HCT116 (cell line): ENCODE results near the gene ADARB2. TPM values are rescaled to one million over a fixed set of nuclear protein-coding genes. Genes with fewer than 3 reads are reported as not detected.

Experiments used
- ATAC-seq: fragments of 200-7000 bp; cut with Tn5 transposase; 2 replicates; pipeline ENCODE4 v1.9.1; 2020; ENCODE audit warnings: mild to moderate bottlenecking, moderate library complexity
- BruUV-seq: library from RNA; stranded (reverse); fragments of 400-500 nt; replicated peaks from 2 replicates; lab custom pipeline; 2021; lab: Mats Ljungman, UMichigan
- CTCF ChIA-PET: fragments of 300-600 bp; sonication (Branson Sonifier 250); formaldehyde crosslinking; loops from one replicate; lab custom pipeline; 2021; ENCODE audit warnings: antibody characterized with exemption; lab: Charles Lee
- POLR2A ChIA-PET: fragments of 300-600, 350-600 bp; sonication (Branson Sonifier 250); formaldehyde crosslinking; loops from one replicate; lab custom pipeline; 2021; ENCODE audit warnings: antibody characterized with exemption; lab: Charles Lee
- RAD21 ChIA-PET, 2 experiments: fragments of 300-600 bp; sonication (Branson Sonifier 250); formaldehyde crosslinking; loops; one replicate each; lab custom pipeline; 2023; ENCODE audit warnings: low total read pairs in 2 of 2; ENCODE audit not compliant: uncharacterized antibody in 2 of 2, unreplicated experiment in 2 of 2, low non-redundant PET in 1 of 2; lab: Charles Lee
- DNase-seq: peaks from one replicate; pipeline ENCODE4 v3.0.0-alpha.2; 2010; ENCODE audit warnings: low read depth, low spot score
- H2AFZ ChIP-seq: fragments of 200-600 bp; shearing (Covaris generic), sonication (generic); 2 replicates; pipeline ENCODE4 v1.6.1; 2017; ENCODE audit warnings: low read depth, mixed run types, mixed read lengths, antibody characterized with exemption, low read length; ENCODE audit not compliant: poor library complexity, severe bottlenecking
- H3K27ac ChIP-seq: 2 replicates; pipeline ENCODE4 v1.5.1; 2012; ENCODE audit warnings: low read depth, low read length
- H3K27me3 ChIP-seq: fragments of 200-600 bp; sonication (generic); 2 replicates; pipeline ENCODE4 v1.6.1; 2016; ENCODE audit warnings: mixed run types, low read length, mixed read lengths; ENCODE audit not compliant: insufficient read depth
- H3K36me3 ChIP-seq, 2 experiments: fragments of 200-500 bp in 1 of 2; fragments of 200-600 bp in 1 of 2; sonication (Bioruptor generic) in 1 of 2; sonication (generic) in 1 of 2; 2 replicates each; pipeline versions ENCODE4 v1.5.1 to v1.6.1; 2014 to 2016; ENCODE audit warnings: low read length in 2 of 2, inconsistent platforms in 1 of 2, mixed read lengths in 1 of 2, mixed run types in 1 of 2; ENCODE audit not compliant: insufficient read depth in 2 of 2, control insufficient read depth in 1 of 2
- H3K4me1 ChIP-seq, 2 experiments: fragments of 200-600 bp in 1 of 2; sonication (generic) in 1 of 2; 2 replicates each; pipeline versions ENCODE4 v1.5.1 to v1.6.1; 2012 to 2017; ENCODE audit warnings: low read length in 2 of 2, inconsistent platforms in 1 of 2, mild to moderate bottlenecking in 1 of 2, mixed read lengths in 1 of 2, mixed run types in 1 of 2, moderate library complexity in 1 of 2; ENCODE audit not compliant: insufficient read depth in 2 of 2, control insufficient read depth in 1 of 2
- H3K4me2 ChIP-seq: fragments of 200-600 bp; sonication (generic); 2 replicates; pipeline ENCODE4 v1.6.1; 2017; ENCODE audit warnings: mixed run types, low read length, mixed read lengths
- H3K4me3 ChIP-seq, 2 experiments: fragments of 200-600 bp in 1 of 2; sonication (generic) in 1 of 2; replicated peaks in 1 of 2; 2 replicates each; pipeline ENCODE4 v1.5.1; 2011 to 2016; ENCODE audit warnings: low read length in 2 of 2, control low read depth in 1 of 2, low read depth in 1 of 2, mild to moderate bottlenecking in 1 of 2, mixed read lengths in 1 of 2, mixed run types in 1 of 2
- H3K79me2 ChIP-seq: fragments of 200-600 bp; sonication (generic); 2 replicates; pipeline ENCODE4 v1.6.1; 2017; ENCODE audit warnings: mild to moderate bottlenecking, mixed run types, low read length, moderate library complexity, mixed read lengths; ENCODE audit not compliant: insufficient read depth
- H3K9ac ChIP-seq: fragments of 200-600 bp; sonication (generic); 2 replicates; pipeline ENCODE4 v1.6.1; 2016; ENCODE audit warnings: low read length, mixed read lengths
- H3K9me2 ChIP-seq: fragments of 200-600 bp; sonication (generic), shearing (Covaris generic); 2 replicates; pipeline ENCODE4 v1.6.1; 2017; ENCODE audit warnings: mixed run types, mild to moderate bottlenecking, moderate library complexity; ENCODE audit not compliant: insufficient read depth
- H3K9me3 ChIP-seq, 2 experiments: fragments of 200-500 bp in 1 of 2; fragments of 200-600 bp in 1 of 2; sonication (Bioruptor generic) in 1 of 2; sonication (generic) in 1 of 2; 2 replicates each; pipeline ENCODE4 v1.6.1; 2014 to 2017; ENCODE audit warnings: low read length in 2 of 2, mixed read lengths in 2 of 2, inconsistent platforms in 1 of 2, low read depth in 1 of 2, mild to moderate bottlenecking in 1 of 2, mixed run types in 1 of 2, moderate library complexity in 1 of 2; ENCODE audit not compliant: control insufficient read depth in 1 of 2, insufficient read depth in 1 of 2
- H4K20me1 ChIP-seq: fragments of 200-600 bp; sonication (generic), shearing (Covaris generic); 2 replicates; pipeline ENCODE4 v1.6.1; 2017; ENCODE audit warnings: mixed run types, mild to moderate bottlenecking, moderate library complexity; ENCODE audit not compliant: insufficient read depth
- ATF3 ChIP-seq: IDR thresholded peaks from 2 replicates; pipeline ENCODE4 v1.6.1; 2012
- CBX3 ChIP-seq: IDR thresholded peaks from 2 replicates; pipeline ENCODE4 v1.6.1; 2012; ENCODE audit warnings: low read depth
- CEBPB ChIP-seq: IDR thresholded peaks from 2 replicates; pipeline ENCODE4 v1.6.1; 2012; ENCODE audit warnings: low read depth
- CTCF ChIP-seq, 3 experiments: fragments of 200-600 bp in 1 of 3; sonication (generic) in 1 of 3; IDR thresholded peaks in 2 of 3; conservative IDR thresholded peaks in 1 of 3; 2 replicates each; pipeline ENCODE4 v1.5.1; 2012 to 2017; ENCODE audit warnings: low read depth in 2 of 3, low read length in 2 of 3, antibody characterized with exemption in 1 of 3, borderline replicate concordance in 1 of 3, control low read depth in 1 of 3, mild to moderate bottlenecking in 1 of 3, mixed read lengths in 1 of 3, mixed run types in 1 of 3, moderate library complexity in 1 of 3; ENCODE audit not compliant: insufficient read depth in 1 of 3
- EGR1 ChIP-seq: IDR thresholded peaks from 2 replicates; pipeline ENCODE4 v1.6.1; 2012; ENCODE audit warnings: low read depth
- ELF1 ChIP-seq: IDR thresholded peaks from 2 replicates; pipeline ENCODE4 v1.6.1; 2012; ENCODE audit warnings: low read depth, borderline replicate concordance
- EZH2 ChIP-seq: fragments of 200-600 bp; sonication (generic); IDR thresholded peaks from 2 replicates; pipeline ENCODE4 v1.6.1; 2017; ENCODE audit warnings: antibody characterized with exemption, mixed run types
- EZH2phosphoT487 ChIP-seq: fragments of 200-600 bp; IDR thresholded peaks from 2 replicates; pipeline ENCODE4 v1.6.1; 2018; ENCODE audit warnings: antibody characterized with exemption, borderline replicate concordance
- FOSL1 ChIP-seq: IDR thresholded peaks from 2 replicates; pipeline ENCODE4 v1.6.1; 2012; ENCODE audit warnings: low read depth
- MAX ChIP-seq: IDR thresholded peaks from 2 replicates; pipeline ENCODE4 v1.6.1; 2012
- POLR2A ChIP-seq: IDR thresholded peaks from 2 replicates; pipeline ENCODE4 v1.7.0; 2011; ENCODE audit warnings: borderline replicate concordance; ENCODE audit not compliant: insufficient read depth, insufficient read length; ENCODE audit errors: extremely low read depth
- POLR2AphosphoS5 ChIP-seq: IDR thresholded peaks from 2 replicates; pipeline ENCODE4 v1.6.1; 2011; ENCODE audit warnings: mild to moderate bottlenecking, low read depth, low read length, moderate library complexity
- SIN3A ChIP-seq: IDR thresholded peaks from 2 replicates; pipeline ENCODE4 v1.6.1; 2012; ENCODE audit warnings: low read depth
- YY1 ChIP-seq: IDR thresholded peaks from 2 replicates; pipeline ENCODE4 v1.6.1; 2011; ENCODE audit warnings: low read length, low read depth, moderate library complexity, mild to moderate bottlenecking; ENCODE audit not compliant: insufficient replicate concordance; ENCODE audit errors: extremely low read depth
- ZFX ChIP-seq: fragments of 450-650 bp; IDR thresholded peaks from 2 replicates; pipeline ENCODE4 v1.6.1; 2017
- intact Hi-C: fragments of 100-400 bp; cut with micrococcal nuclease; formaldehyde crosslinking; loops from 2 replicates; pipeline ENCODE4 v1.10.0; 2022
- total RNA-seq: library from RNA; stranded (reverse); gene quantifications from one replicate; pipeline ENCODE4 v1.2.1, GENCODE V29; 2021; ENCODE audit not compliant: unreplicated experiment

Gene ADARB2
- total RNA-seq, 1 experiment from 2014 or later = not detected

- ATAC-seq (no peak), DNase-seq (no peak)
- intact Hi-C loops = no loop called here
- BruUV-seq = no TSS peak
- no peaks in the 10 kb centered on the region for H3K4me1 ChIP-seq
- no peaks in the 10 kb centered on the region for H3K9me2 ChIP-seq
- no peaks in the 10 kb centered on the region for H4K20me1 ChIP-seq
- H3K4me2 ChIP-seq = no peak overlapping the region
- no peak overlapping the region for H3K9ac ChIP-seq
- H3K27me3 ChIP-seq = no peaks in the 10 kb centered on the region
- no peaks in the 10 kb centered on the region for H3K79me2 ChIP-seq
- H3K9me3 ChIP-seq = peaks cover 0 to 11% of the 10 kb centered on the region in 2 experiments; a peak in 2 of 4 replicates
- H3K27ac ChIP-seq = no peak overlapping the region
- POLR2A ChIA-PET = no interaction called here
- no peaks in the 10 kb centered on the region for H3K36me3 ChIP-seq
- no peak overlapping the region for H3K4me3 ChIP-seq
- CTCF ChIA-PET = no interaction called here
- RAD21 ChIA-PET = no interaction called here
- TF ChIP-seq EZH2 (no peak), POLR2AphosphoS5 (no peak), CBX3 (no peak), EGR1 (no peak), SIN3A (no peak), YY1 (no peak), MAX (no peak), CEBPB (no peak)
- no peak overlapping the region for H2AFZ ChIP-seq
Measured at GRCh38 chr10:1495915-1496517, 241.3 kb downstream of the ADARB2 start.

GRCh38 chr10:1492641-1493040 is 244.7 kb downstream of the ADARB2 start:
- no peaks in the 10 kb centered on the region; a peak in 1 of 4 replicates for H3K9me3 ChIP-seq
- TF ChIP-seq ATF3 = no peak
- TF ChIP-seq ZFX = no peak
- no peak for TF ChIP-seq FOSL1
- no peak for TF ChIP-seq EZH2
- TF ChIP-seq POLR2A = no peak
- no peak for TF ChIP-seq CBX3
- TF ChIP-seq EGR1 = no peak
- no peak for TF ChIP-seq EZH2phosphoT487
- no peak for TF ChIP-seq CTCF (IDR thresholded peaks at IDR 0.05 in 2 of 3, conservative IDR thresholded peaks at IDR 0.05 in 1 of 3; ENCODE audit: borderline replicate concordance in 1 of 3, insufficient read depth in 1 of 3, low read depth in 2 of 3, low read length in 2 of 3)
- no peak for TF ChIP-seq ELF1
- no peak overlapping the region for H3K9ac ChIP-seq
- intact Hi-C loops = no loop called here
- no peak for ATAC-seq
- BruUV-seq = no TSS peak
- no peaks in the 10 kb centered on the region for H3K27me3 ChIP-seq
- H3K4me2 ChIP-seq = no peak overlapping the region
- no peaks in the 10 kb centered on the region for H3K79me2 ChIP-seq
- ChIA-PET CTCF (no interaction called here), RAD21 (no interaction called here), POLR2A (no interaction called here)
- H3K4me1 ChIP-seq = no peaks in the 10 kb centered on the region
- H4K20me1 ChIP-seq = no peaks in the 10 kb centered on the region
- H3K9me2 ChIP-seq = no peaks in the 10 kb centered on the region
- no peak overlapping the region for H3K4me3 ChIP-seq
- DNase-seq = no peak
- no peak overlapping the region for H2AFZ ChIP-seq
- H3K36me3 ChIP-seq = no peaks in the 10 kb centered on the region
- H3K27ac ChIP-seq = no peak overlapping the region
